C4-2B (cell line): ENCODE results near the gene TCHP.
A peak's percentile ranks its signal among the peaks of the same experiment; 100 is the strongest.

Experiments used
- H3K27ac ChIP-seq: fragments of 450-650 bp; 2 replicates; pipeline ENCODE4 v1.5.1; 2017
- ZFX ChIP-seq: fragments of 450-650 bp; IDR thresholded peaks from 2 replicates; pipeline ENCODE4 v1.6.1; 2017
- TF ChIP-seq, protein P1 (sequence below): fragments of 450-650 bp; conservative IDR thresholded peaks from 2 replicates; pipeline ENCODE4 v1.5.1; 2017; ENCODE audit warnings: mild to moderate bottlenecking

The TCHP gene

DNA sequence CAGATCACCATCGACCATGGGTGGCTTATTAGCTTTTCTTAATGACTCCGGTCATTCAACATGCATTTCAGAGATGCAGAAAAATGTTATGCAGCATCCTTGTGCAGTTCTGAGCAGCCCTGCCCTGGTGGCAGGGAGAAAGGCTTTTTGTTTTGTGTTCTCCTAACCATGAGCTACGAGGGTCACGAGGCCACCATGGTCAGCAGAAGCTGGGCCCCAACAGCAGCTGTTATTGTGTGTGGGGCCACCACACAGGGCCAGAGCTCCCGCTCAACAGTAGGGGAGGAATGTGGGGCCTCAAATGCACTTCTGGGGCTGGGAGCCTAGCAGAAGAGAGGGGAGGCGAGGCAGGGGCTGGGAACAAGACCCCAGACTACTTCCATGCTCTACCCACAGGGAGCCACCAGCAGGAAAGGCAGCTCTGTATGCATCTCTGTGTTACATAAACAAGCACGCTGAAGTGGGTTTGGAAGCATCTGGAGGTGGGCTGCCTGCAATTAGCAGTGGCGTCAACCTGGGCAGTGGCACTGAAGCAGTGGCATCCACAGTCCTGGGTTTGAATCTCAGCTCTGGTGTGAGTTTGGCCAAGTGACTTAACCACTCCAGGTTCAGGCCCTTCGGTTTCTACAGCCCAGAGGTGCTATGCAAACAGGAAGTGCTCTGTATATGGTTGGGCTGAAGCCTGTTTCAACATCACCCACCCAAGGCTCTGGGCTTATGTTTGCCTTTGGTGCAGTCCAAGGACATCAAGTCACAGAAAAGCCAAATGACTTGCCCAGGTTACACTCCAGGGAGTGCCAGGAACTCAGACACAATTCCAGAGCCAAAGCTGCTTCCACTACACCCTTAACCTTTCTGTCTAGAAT lies 36.0 kb upstream of the TCHP start:
- H3K27ac ChIP-seq = peak overlapping the region; percentile 76
- TF ChIP-seq, protein P1, sequence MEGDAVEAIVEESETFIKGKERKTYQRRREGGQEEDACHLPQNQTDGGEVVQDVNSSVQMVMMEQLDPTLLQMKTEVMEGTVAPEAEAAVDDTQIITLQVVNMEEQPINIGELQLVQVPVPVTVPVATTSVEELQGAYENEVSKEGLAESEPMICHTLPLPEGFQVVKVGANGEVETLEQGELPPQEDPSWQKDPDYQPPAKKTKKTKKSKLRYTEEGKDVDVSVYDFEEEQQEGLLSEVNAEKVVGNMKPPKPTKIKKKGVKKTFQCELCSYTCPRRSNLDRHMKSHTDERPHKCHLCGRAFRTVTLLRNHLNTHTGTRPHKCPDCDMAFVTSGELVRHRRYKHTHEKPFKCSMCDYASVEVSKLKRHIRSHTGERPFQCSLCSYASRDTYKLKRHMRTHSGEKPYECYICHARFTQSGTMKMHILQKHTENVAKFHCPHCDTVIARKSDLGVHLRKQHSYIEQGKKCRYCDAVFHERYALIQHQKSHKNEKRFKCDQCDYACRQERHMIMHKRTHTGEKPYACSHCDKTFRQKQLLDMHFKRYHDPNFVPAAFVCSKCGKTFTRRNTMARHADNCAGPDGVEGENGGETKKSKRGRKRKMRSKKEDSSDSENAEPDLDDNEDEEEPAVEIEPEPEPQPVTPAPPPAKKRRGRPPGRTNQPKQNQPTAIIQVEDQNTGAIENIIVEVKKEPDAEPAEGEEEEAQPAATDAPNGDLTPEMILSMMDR = no peak
- no peak for TF ChIP-seq ZFX

DNA sequence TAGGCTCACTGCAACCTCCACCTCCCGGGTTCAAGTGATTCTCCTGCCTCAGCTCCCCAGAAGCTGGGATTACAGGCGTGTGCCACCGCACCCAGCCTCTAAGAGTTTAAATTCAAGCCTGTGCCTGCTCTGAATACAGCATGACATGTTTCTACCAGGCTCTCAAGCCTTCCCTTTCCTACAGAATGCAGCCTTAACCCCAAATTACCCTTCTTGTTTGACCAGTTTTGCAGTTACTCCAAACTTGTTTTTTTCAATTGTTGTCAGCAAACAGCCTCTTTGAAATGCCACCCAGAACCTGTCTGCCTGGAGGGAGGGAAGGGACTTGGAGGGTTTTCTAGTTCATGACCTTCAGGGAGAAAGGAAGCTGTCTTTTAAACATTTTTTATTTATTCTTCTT lies 35.2 kb upstream of the TCHP start:
- H3K27ac ChIP-seq = peak overlapping the region; percentile 76
- no peak for TF ChIP-seq ZFX
- TF ChIP-seq, protein P1 = no peak

DNA sequence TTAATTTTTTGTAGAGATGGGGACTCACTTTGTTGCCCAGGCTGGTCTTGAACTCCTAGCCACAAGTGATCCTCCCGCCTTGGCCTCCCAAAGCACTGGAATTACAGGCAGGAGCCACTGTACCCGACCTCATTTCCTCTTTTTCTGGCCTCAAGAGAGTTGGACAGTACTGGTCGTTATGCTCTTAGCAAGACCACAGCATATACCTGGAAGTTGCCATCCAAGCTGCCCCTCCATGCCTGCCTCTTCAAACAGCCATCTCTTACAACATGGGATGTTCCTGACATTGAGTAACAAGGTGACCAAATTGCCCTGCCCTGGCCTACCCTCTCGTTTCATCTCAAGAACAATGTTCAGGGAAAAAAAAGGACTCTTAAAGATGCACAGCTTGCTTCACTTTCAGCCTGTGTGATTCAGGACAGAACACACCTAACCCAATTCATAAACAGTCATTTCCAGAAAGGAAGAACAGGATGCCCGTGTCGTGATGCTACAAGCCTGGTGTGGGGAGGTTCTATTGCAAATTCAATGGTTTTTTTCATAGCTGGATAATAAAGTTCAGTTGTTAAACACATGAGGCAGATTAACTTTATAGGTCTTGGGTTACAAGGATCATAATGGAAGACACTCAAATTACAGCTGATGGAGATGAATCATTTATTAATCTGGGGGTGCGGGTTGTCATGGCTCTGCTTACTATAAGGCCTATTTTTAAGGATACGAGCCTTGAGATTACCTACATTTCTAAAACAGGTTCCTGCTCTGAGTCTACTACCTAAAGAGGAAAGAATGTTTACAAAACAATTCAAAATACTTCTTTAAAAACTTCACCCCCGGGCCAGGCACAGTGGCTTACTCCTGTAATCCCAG lies 31.7 kb upstream of the TCHP start:
- no peak overlapping the region for H3K27ac ChIP-seq
- TF ChIP-seq, protein P1 = no peak
- no peak for TF ChIP-seq ZFX

DNA sequence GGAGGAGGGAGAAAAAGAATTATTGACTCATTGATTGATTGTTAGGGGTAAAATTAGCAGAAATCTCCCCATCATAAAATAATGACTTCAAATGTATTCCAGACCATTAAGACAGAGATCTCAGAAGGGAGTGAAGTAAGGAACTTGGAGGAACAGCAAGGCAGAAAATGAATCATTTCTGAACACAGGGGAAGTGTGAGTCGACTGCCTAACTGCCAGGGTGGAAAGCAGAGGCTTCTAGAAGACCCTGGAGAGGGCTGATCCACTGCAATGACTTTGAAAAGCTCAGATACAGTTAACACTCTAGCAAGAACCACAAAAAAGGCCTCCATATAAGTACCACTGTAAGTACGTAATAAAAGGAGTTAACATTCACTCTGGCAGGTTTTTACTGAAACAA lies 29.4 kb upstream of the TCHP start:
- H3K27ac ChIP-seq = no peak overlapping the region

DNA sequence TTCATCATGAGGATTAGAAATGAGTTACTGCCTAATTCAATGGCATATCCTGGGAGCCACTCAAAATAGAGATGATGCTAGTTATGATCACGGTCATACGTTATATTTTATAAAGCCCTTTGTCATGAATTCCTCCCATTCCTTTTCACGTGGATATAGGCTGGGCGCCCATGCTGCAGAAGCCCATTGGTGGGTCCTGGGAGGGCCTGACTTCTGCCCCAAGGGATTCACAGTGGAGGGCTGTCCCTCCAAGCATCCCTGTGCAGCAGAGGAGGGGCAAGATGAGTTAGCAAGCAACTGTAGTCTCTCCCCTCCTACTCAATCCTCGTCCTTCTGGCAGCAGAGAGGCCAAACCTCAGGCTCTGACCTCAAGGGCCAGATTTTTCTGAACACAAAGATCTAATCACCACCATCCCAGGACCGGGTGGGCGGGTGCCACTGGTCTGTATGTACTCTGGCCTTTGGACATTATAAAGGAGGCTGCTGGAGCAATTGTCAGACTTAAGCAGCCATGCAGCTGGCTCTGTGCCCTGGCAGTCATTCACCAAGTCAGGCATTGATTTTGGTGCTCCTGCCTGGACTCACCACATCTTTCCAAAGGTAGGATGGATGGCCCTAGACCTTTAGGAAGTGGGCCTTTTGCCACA lies 28.3 kb upstream of the TCHP start:
- no peak for TF ChIP-seq ZFX
- 0 out of 2 replicates have a peak overlapping the region, but pooled peaks have one; percentile 0 for H3K27ac ChIP-seq

More for the DNA sequence above, 29.4 kb upstream of the TCHP start:
- TF ChIP-seq ZFX = no peak
- TF ChIP-seq, protein P1 = no peak

DNA sequence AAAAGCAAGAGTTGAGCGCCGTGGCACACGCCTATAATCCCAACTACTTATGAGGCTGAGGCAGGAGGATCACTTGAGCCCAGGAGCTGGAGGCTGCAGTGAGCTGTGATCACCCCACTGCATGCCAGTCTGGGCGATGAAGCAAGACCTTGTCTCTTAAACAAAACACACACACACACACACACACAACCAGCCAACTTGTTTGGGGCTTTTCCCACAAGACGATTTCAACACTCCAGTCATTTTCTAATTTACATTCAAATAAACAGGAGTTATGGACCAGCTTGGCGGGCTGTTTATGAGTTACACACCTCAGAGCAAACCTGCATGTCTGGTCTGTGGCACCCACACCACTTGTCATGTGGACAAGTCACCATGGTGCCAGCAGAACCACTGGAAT lies 26.4 kb upstream of the TCHP start:
- TF ChIP-seq, protein P1 = no peak
- TF ChIP-seq ZFX = no peak
- H3K27ac ChIP-seq = no peak overlapping the region; the same call in 1 of the 2 replicates

DNA sequence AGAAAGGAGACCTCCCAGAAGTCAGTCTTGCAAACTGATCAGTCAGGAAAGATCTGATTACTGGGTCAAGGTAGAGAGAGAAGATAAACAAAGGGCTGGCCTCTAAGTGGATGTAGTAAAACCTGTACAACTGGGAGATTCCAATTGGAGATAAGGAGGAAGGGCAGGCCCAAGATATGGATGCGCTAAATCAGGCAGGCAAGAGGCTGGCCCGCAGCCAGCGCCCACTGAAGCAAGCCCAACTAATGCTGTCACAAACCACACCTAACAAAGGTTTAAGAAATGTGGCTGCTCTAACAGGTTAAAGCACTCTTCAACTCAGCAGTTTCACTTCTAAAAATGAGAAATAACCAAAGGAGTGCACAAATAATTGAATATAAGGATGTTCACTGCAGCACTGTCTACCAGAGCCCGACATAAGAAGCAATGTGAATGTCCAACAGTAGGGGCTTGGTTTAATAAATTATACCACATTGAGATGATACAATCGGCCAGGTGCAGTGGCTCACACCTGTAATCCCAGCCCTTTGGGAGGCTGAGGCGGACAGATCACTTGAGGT lies 24.4 kb upstream of the TCHP start:
- TF ChIP-seq, protein P1 = no peak
- no peak for TF ChIP-seq ZFX
- H3K27ac ChIP-seq = peak overlapping the region; percentile 68
